Vagina (tissue), 2 donors: Measurements from ENCODE around the gene GFRA1. TPM values are rescaled to one million over a fixed set of nuclear protein-coding genes. Genes with fewer than 3 reads are reported as not detected.

Source experiments
- DNase-seq, 2 donors: peaks; one replicate each; pipeline ENCODE4 v3.0.0-alpha.2; 2017; ENCODE audit errors: extremely low spot score in 2 of 2
- H3K27ac ChIP-seq: fragments of 200-600 bp; sonication (generic); one replicate; pipeline ENCODE4 v1.5.1; 2019
- H3K27me3 ChIP-seq: fragments of 200-600 bp; sonication (generic); one replicate; pipeline ENCODE4 v1.5.1; 2019
- H3K36me3 ChIP-seq, 2 donors: fragments of 200-600 bp; sonication (generic); one replicate each; pipeline ENCODE4 v1.5.1; 2017 to 2019
- H3K4me1 ChIP-seq: fragments of 200-600 bp; sonication (generic); one replicate; pipeline ENCODE4 v1.5.1; 2019
- H3K4me3 ChIP-seq, 2 donors: fragments of 200-600 bp; sonication (generic); 1 replicate in 1 of 2; 2 replicates in 1 of 2; pipeline ENCODE4 v1.5.1; 2016 to 2019
- H3K9me3 ChIP-seq: fragments of 200-600 bp; sonication (generic); one replicate; pipeline ENCODE4 v1.5.1; 2019
- CTCF ChIP-seq, 3 experiments: fragments of 450-650 bp in 2 of 3; fragments of 200-600 bp in 1 of 3; sonication (generic) in 1 of 3; IDR thresholded peaks; one replicate each; pipeline ENCODE4 v1.5.1; 2017 to 2019; ENCODE audit warnings: antibody characterized with exemption in 3 of 3, mild to moderate bottlenecking in 2 of 3, moderate library complexity in 2 of 3
- POLR2A ChIP-seq, 2 donors: fragments of 450-650 bp; IDR thresholded peaks; one replicate each; pipeline ENCODE4 v1.6.1; 2017; ENCODE audit warnings: antibody characterized with exemption in 2 of 2, mild to moderate bottlenecking in 2 of 2, moderate library complexity in 2 of 2
- POLR2AphosphoS5 ChIP-seq, 2 donors: sonication (generic); formaldehyde crosslinking; IDR thresholded peaks; one replicate each; pipeline ENCODE4 v1.9.0; 2017; ENCODE audit warnings: antibody characterized with exemption in 2 of 2, mild to moderate bottlenecking in 2 of 2, low read depth in 1 of 2; ENCODE audit not compliant: insufficient read depth in 1 of 2
- intact Hi-C: fragments of 100-400 bp; cut with DNase I; formaldehyde crosslinking; loops from one replicate; pipeline ENCODE4 v1.15.1; 2023
- total RNA-seq: library from RNA; depleted of rRNA; stranded (reverse); fragments of >200 nt; gene quantifications from one replicate; pipeline ENCODE4 v1.2.3, GENCODE V29; 2016

GFRA1 gene
- total RNA-seq, 1 donor from 2014 or later: 57.7 TPM

DNA sequence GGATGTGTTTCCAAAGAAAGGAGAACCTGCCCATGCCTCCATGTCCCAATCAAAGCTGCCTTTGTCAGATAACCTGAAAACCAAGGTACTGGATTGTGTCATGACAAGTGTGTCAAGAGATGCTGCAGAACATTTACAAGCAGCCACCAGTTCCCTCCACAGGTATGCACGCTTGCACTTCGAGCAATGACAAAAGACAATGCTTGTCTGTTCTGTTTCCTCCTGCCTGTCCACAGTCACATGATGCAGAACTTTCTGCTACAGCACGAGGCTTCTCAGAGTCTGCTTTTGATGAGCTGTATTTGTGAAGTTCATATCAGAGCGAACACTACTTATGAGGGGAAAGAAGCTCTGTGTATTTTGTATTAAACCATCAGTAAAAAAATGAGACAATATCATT, 209.9 kb downstream of the GFRA1 start:
- Histone ChIP-seq H3K27me3 (no peaks in the 10 kb centered on the region), H3K4me1 (no peaks in the 10 kb centered on the region), H3K36me3 (no peaks in the 10 kb centered on the region), H3K9me3 (no peaks in the 10 kb centered on the region), H3K4me3 (no peak overlapping the region), H3K27ac (no peak overlapping the region)
- intact Hi-C loops: no loop called here
- TF ChIP-seq POLR2AphosphoS5 (IDR thresholded peaks at IDR 0.05; ENCODE audit: insufficient read depth in 1 of 2, low read depth in 1 of 2) (no peak), POLR2A (IDR thresholded peaks at IDR 0.05) (no peak), CTCF (IDR thresholded peaks at IDR 0.05) (no peak)
- no peak for DNase-seq

- Histone ChIP-seq H3K4me3 (no peak overlapping the region), H3K27ac (no peak overlapping the region), H3K9me3 (no peaks in the 10 kb centered on the region), H3K36me3 (no peaks in the 10 kb centered on the region), H3K27me3 (no peaks in the 10 kb centered on the region), H3K4me1 (peaks cover 2% of the 10 kb centered on the region)
- no peak for DNase-seq
- TF ChIP-seq CTCF (IDR thresholded peaks at IDR 0.05) (no peak), POLR2A (IDR thresholded peaks at IDR 0.05) (no peak), POLR2AphosphoS5 (IDR thresholded peaks at IDR 0.05; ENCODE audit: insufficient read depth in 1 of 2, low read depth in 1 of 2) (no peak)
- intact Hi-C loops: no loop called here
Observed at GRCh38 chr10:116060864-116061263, 212.1 kb downstream of the GFRA1 start.

DNA sequence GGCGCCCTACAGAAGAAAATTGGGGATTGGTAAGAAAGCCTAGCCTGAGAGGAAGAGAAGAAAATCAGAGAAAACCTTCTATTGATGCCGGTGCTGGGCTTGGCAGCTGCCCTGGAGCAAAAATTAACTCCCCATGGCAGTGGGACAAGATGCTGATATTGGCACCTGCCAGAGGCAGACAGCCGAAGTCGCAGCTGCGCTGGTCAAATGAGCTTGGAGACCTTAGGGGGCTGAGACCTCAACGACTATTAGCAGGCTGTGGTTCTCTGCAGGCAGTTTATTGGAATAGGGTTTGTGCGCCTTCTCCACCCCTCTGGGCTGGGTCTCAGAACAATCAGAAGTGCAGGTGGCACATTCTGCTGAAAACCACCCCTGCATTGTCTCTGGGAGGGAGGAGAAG, 213.7 kb downstream of the GFRA1 start:
- H3K27ac ChIP-seq: no peak overlapping the region
- DNase-seq: no peak
- H3K9me3 ChIP-seq: no peaks in the 10 kb centered on the region
- H3K4me1 ChIP-seq: peaks cover 12% of the 10 kb centered on the region
- H3K36me3 ChIP-seq: no peaks in the 10 kb centered on the region
- no peak for TF ChIP-seq POLR2AphosphoS5 (IDR thresholded peaks at IDR 0.05; ENCODE audit: insufficient read depth in 1 of 2, low read depth in 1 of 2)
- TF ChIP-seq POLR2A (IDR thresholded peaks at IDR 0.05): no peak
- no peak for TF ChIP-seq CTCF (IDR thresholded peaks at IDR 0.05)
- intact Hi-C loops: no loop called here
- H3K27me3 ChIP-seq: no peaks in the 10 kb centered on the region
- H3K4me3 ChIP-seq: no peak overlapping the region

- DNase-seq: peak in 1 of 2 donors; percentile 90
- intact Hi-C loops: no loop called here
- H3K27ac ChIP-seq: no peak overlapping the region
- H3K27me3 ChIP-seq: no peaks in the 10 kb centered on the region
- TF ChIP-seq CTCF (IDR thresholded peaks at IDR 0.05) (no peak), POLR2AphosphoS5 (IDR thresholded peaks at IDR 0.05; ENCODE audit: insufficient read depth in 1 of 2, low read depth in 1 of 2) (peak in 1 of 2 donors; percentile 14)
- H3K9me3 ChIP-seq: no peaks in the 10 kb centered on the region
- H3K4me3 ChIP-seq: no peak overlapping the region
- H3K36me3 ChIP-seq: no peaks in the 10 kb centered on the region
- peaks cover 12% of the 10 kb centered on the region for H3K4me1 ChIP-seq
Observed at GRCh38 chr10:116056445-116057293, 216.3 kb downstream of the GFRA1 start.

DNA sequence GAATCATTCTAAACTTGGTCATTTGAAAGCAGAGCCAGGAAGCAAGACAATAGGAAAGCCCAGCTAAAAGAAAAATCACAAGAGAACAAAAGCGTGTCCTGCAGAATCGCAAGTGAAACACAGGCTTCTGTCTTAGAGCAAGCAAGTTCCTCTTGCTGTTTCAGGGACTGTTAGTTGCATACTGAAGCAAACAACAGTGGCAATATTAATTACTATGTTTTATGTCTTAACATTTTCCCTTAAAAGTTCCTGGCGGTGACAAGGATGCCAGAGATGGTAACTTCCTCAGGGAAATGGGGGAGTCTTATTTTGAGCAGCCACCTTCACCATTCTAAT, 217.1 kb downstream of the GFRA1 start:
- no peaks in the 10 kb centered on the region for H3K36me3 ChIP-seq
- H3K27me3 ChIP-seq: no peaks in the 10 kb centered on the region
- peaks cover 12% of the 10 kb centered on the region for H3K4me1 ChIP-seq
- no peak overlapping the region for H3K27ac ChIP-seq
- peak in 1 of 2 donors; percentile 52 for DNase-seq
- no peaks in the 10 kb centered on the region for H3K9me3 ChIP-seq
- no peak overlapping the region for H3K4me3 ChIP-seq
- intact Hi-C loops: no loop called here
- TF ChIP-seq POLR2A (IDR thresholded peaks at IDR 0.05) (no peak), CTCF (IDR thresholded peaks at IDR 0.05) (no peak), POLR2AphosphoS5 (IDR thresholded peaks at IDR 0.05; ENCODE audit: insufficient read depth in 1 of 2, low read depth in 1 of 2) (no peak)
